ENCODE measurements around the gene GPC3. TPM values are rescaled to one million over a fixed set of nuclear protein-coding genes. Genes with fewer than 3 reads are reported as not detected.

The GPC3 gene
- total RNA-seq, 4 donors from 2014 or later = 3.3 to 172 (median 21.2) TPM

GRCh38 chrX:133594156-133594555 is 391.2 kb downstream of the GPC3 start:
- no peaks in the 10 kb centered on the region for H3K4me1 ChIP-seq
- no peak for DNase-seq
- H3K9me3 ChIP-seq = no peaks in the 10 kb centered on the region
- H3K27ac ChIP-seq = no peak overlapping the region
- H3K27me3 ChIP-seq = no peaks in the 10 kb centered on the region
- TF ChIP-seq CTCF (IDR thresholded peaks at IDR 0.05) = no peak
- no peak for TF ChIP-seq POLR2A (IDR thresholded peaks at IDR 0.05)
- intact Hi-C loops (cut with DNase I; ENCODE audit: low total_unique reads) = no loop called here
- no peaks in the 10 kb centered on the region for H3K36me3 ChIP-seq
- no peak overlapping the region for H3K4me3 ChIP-seq

GRCh38 chrX:133593531-133593930 is 391.9 kb downstream of the GPC3 start:
- TF ChIP-seq POLR2A (IDR thresholded peaks at IDR 0.05) = no peak
- TF ChIP-seq CTCF (IDR thresholded peaks at IDR 0.05) = no peak
- Histone ChIP-seq H3K9me3 (no peaks in the 10 kb centered on the region), H3K4me1 (no peaks in the 10 kb centered on the region), H3K27ac (no peak overlapping the region), H3K36me3 (no peaks in the 10 kb centered on the region), H3K4me3 (no peak overlapping the region), H3K27me3 (no peaks in the 10 kb centered on the region)
- no peak for DNase-seq
- intact Hi-C loops (cut with DNase I; ENCODE audit: low total_unique reads) = no loop called here

- no peak for DNase-seq
- TF ChIP-seq POLR2A (IDR thresholded peaks at IDR 0.05) = no peak
- TF ChIP-seq CTCF (IDR thresholded peaks at IDR 0.05) = no peak
- intact Hi-C loops (cut with DNase I; ENCODE audit: low total_unique reads) = no loop called here
- H3K27me3 ChIP-seq = peaks cover 0 to 2% of the 10 kb centered on the region in 2 donors
- no peaks in the 10 kb centered on the region for H3K36me3 ChIP-seq
- H3K4me3 ChIP-seq = no peak overlapping the region
- H3K27ac ChIP-seq = no peak overlapping the region
- no peaks in the 10 kb centered on the region for H3K9me3 ChIP-seq
- no peaks in the 10 kb centered on the region for H3K4me1 ChIP-seq
These were observed 394.5 kb downstream of the GPC3 start for GRCh38 chrX:133590703-133591505.

- intact Hi-C loops (cut with DNase I; ENCODE audit: low total_unique reads) = no loop called here
- Histone ChIP-seq H3K9me3 (no peaks in the 10 kb centered on the region), H3K4me3 (no peak overlapping the region), H3K27me3 (peaks cover 0 to 2% of the 10 kb centered on the region in 2 donors), H3K27ac (no peak overlapping the region), H3K4me1 (no peaks in the 10 kb centered on the region), H3K36me3 (no peaks in the 10 kb centered on the region)
- no peak for DNase-seq
- TF ChIP-seq POLR2A (IDR thresholded peaks at IDR 0.05) (no peak), CTCF (IDR thresholded peaks at IDR 0.05) (no peak)
These were observed 396.6 kb downstream of the GPC3 start for GRCh38 chrX:133588827-133589226.

GRCh38 chrX:133587818-133588217 is 397.6 kb downstream of the GPC3 start:
- H3K4me1 ChIP-seq = no peaks in the 10 kb centered on the region
- H3K9me3 ChIP-seq = no peaks in the 10 kb centered on the region
- no peak for DNase-seq
- H3K27ac ChIP-seq = no peak overlapping the region
- intact Hi-C loops (cut with DNase I; ENCODE audit: low total_unique reads) = no loop called here
- no peaks in the 10 kb centered on the region for H3K36me3 ChIP-seq
- no peak overlapping the region for H3K4me3 ChIP-seq
- no peak for TF ChIP-seq POLR2A (IDR thresholded peaks at IDR 0.05)
- no peak for TF ChIP-seq CTCF (IDR thresholded peaks at IDR 0.05)
- peaks cover 0 to 2% of the 10 kb centered on the region in 2 donors for H3K27me3 ChIP-seq
